ENCODE results near the gene FYN.

DNA sequence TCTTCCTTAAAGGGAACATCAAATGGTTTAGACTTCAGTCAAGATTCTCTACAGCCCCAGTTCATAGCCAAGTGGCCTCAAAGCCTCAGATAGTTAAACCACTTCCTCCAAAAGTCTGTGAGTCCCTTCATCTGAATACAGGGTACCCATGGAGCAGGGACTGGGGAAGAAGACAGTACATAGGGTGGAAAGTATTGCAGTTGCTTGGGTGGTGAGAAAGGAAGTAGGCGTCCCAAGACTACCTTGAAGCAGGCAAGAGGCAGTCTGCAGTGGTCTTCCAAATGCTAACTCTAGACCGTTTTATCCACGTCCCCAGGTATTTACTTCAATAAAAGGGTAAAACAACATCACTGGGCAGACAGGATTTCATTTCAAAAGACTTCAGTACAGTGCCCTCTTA lies 2.0 kb downstream of the FYN start:
- TF ChIP-seq, protein P1, sequence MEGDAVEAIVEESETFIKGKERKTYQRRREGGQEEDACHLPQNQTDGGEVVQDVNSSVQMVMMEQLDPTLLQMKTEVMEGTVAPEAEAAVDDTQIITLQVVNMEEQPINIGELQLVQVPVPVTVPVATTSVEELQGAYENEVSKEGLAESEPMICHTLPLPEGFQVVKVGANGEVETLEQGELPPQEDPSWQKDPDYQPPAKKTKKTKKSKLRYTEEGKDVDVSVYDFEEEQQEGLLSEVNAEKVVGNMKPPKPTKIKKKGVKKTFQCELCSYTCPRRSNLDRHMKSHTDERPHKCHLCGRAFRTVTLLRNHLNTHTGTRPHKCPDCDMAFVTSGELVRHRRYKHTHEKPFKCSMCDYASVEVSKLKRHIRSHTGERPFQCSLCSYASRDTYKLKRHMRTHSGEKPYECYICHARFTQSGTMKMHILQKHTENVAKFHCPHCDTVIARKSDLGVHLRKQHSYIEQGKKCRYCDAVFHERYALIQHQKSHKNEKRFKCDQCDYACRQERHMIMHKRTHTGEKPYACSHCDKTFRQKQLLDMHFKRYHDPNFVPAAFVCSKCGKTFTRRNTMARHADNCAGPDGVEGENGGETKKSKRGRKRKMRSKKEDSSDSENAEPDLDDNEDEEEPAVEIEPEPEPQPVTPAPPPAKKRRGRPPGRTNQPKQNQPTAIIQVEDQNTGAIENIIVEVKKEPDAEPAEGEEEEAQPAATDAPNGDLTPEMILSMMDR (IDR thresholded peaks at IDR 0.05) = no peak
- peak; percentile 12 for TF ChIP-seq POLR2A (IDR thresholded peaks at IDR 0.05)
- no peak for TF ChIP-seq EP300 (IDR thresholded peaks at IDR 0.05; ENCODE audit: low read depth)
- peak in 1 of 3 donors; percentile 10 for TF ChIP-seq POLR2AphosphoS5 (IDR thresholded peaks at IDR 0.05)

Measured in transverse colon (tissue), 4 donors.